Heart right ventricle (tissue), 16 donors: ENCODE results near the gene FTO. TPM values are rescaled to one million over a fixed set of nuclear protein-coding genes. Genes with fewer than 3 reads are reported as not detected.

Experiments used
- ATAC-seq, 8 donors: fragments of 200-7000 bp; cut with Tn5 transposase; one replicate each; pipeline ENCODE4 v1.9.1; 2020; ENCODE audit warnings: mild to moderate bottlenecking in 8 of 8, moderate library complexity in 8 of 8, moderate number of reproducible peaks in 1 of 8
- DNase-seq, 2 donors: peaks; one replicate each; pipeline ENCODE4 v3.0.0-alpha.2; 2020
- H3K27ac ChIP-seq, 10 donors: fragments of 200-600 bp; sonication (generic) in 2 of 10; one replicate each; pipeline versions ENCODE4 v1.5.0 to v1.8.0; 2020 to 2022; ENCODE audit warnings: mild to moderate bottlenecking in 3 of 10
- H3K27me3 ChIP-seq, 7 donors: fragments of 200-600 bp; one replicate each; pipeline ENCODE4 v1.8.0; 2021 to 2022; ENCODE audit warnings: mild to moderate bottlenecking in 2 of 7
- H3K36me3 ChIP-seq, 9 donors: fragments of 200-600 bp; sonication (generic) in 1 of 9; one replicate each; pipeline versions ENCODE4 v1.5.0 to v1.8.0; 2020 to 2022; ENCODE audit warnings: mild to moderate bottlenecking in 2 of 9
- H3K4me1 ChIP-seq, 9 donors: fragments of 200-600 bp; sonication (generic) in 1 of 9; one replicate each; pipeline versions ENCODE4 v1.5.0 to v1.8.0; 2020 to 2022; ENCODE audit warnings: mild to moderate bottlenecking in 4 of 9
- H3K4me3 ChIP-seq, 10 donors: fragments of 200-600 bp; sonication (generic) in 2 of 10; one replicate each; pipeline versions ENCODE4 v1.5.0 to v1.8.0; 2020 to 2022; ENCODE audit warnings: mild to moderate bottlenecking in 7 of 10, moderate library complexity in 2 of 10
- H3K9me3 ChIP-seq, 11 donors: fragments of 200-600 bp in 10 of 11; sonication (generic) in 2 of 11; one replicate each; pipeline versions ENCODE4 v1.5.0 to v1.8.0; 2013 to 2022; ENCODE audit warnings: mild to moderate bottlenecking in 2 of 11, control low read depth in 1 of 11, moderate library complexity in 1 of 11
- CTCF ChIP-seq, 9 donors: fragments of 200-600 bp; sonication (generic) in 2 of 9; IDR thresholded peaks; one replicate each; pipeline versions ENCODE4 v1.5.0 to v1.8.0; 2021 to 2022; ENCODE audit warnings: antibody characterized with exemption in 9 of 9, mild to moderate bottlenecking in 5 of 9, moderate library complexity in 1 of 9
- WGBS, 2 donors: extraction: QIAGEN DNeasy Blood & Tissue Kit; methylation state at CpG; one replicate each; pipeline ENCODE4 v1.1.7; 2013; ENCODE audit warnings: inconsistent platforms in 1 of 2; 5-methylcytosine and 5-hydroxymethylcytosine counted together
- intact Hi-C, 10 donors: fragments of 100-400 bp; cut with DNase I; formaldehyde crosslinking; loops; one replicate each; pipeline versions ENCODE4 v1.11.1 to v1.14.2; 2022
- polyA plus RNA-seq, 2 donors: library from polyadenylated mRNA; stranded (reverse); fragments of 200-250 nt; gene quantifications; one replicate each; pipeline ENCODE4 v1.2.3, GENCODE V29; 2013
- total RNA-seq, 10 donors: library from RNA; stranded (reverse); fragmentation: NEBNext Ultra II Directional in 3 of 10; extraction: Animal tissue kit (Norgen Biotek cat#: 25700) in 3 of 10; gene quantifications; one replicate each; pipeline versions ENCODE4 v1.2.1 to v1.2.4, GENCODE V29; 2021 to 2023
- donor health status: Arrhythmogenic right ventricular cardiomyopathy.
- donor health status: ischemic (EF 13 %, LVEDD 7.1; RV severe dilation, severe dysfunction).
- donor health status: healthy with polysubstance abuse.
- donor health status: DM: no; HTN: yes; CAD: no.
- donor health status: DM: no; HTN: no; CAD: no.
- donor health status: ischemic (EF 25% LVEDD 6.9; RV normal size, moderate dysfunction).
- donor health status: ischemic (EF 25% LVEDD 5.7; RV mildly dilated, moderate dysfunction).
- donor health status: healthy.
- donor health status: DM: yes; HTN: yes; CAD: no.
- donor health status: Ischemic cardiomyopathy.
- donor health status: ischemic (EF 35%, LVEDD 5.7; RV mildly dilated, moderate dysfunction).
- donor health status: nonischemic (EF 11% LVEDD 7.7; RV severe dilation, severe dysfunction).
- donor health status: DM: yes; HTN: yes; CAD: no.
- donor health status: PGD.
- donor health status: ischemic (EF 29% LVEDD 5.4; RV normal size, mild dysfunction).
- donor health status: nonischemic (EF 23%, LVEDD 6.1; RV moderate dilation, normal function).

Gene FTO
- total and polyA plus RNA-seq, 12 donors: 8.5 to 103 (median 90.0) TPM

DNA sequence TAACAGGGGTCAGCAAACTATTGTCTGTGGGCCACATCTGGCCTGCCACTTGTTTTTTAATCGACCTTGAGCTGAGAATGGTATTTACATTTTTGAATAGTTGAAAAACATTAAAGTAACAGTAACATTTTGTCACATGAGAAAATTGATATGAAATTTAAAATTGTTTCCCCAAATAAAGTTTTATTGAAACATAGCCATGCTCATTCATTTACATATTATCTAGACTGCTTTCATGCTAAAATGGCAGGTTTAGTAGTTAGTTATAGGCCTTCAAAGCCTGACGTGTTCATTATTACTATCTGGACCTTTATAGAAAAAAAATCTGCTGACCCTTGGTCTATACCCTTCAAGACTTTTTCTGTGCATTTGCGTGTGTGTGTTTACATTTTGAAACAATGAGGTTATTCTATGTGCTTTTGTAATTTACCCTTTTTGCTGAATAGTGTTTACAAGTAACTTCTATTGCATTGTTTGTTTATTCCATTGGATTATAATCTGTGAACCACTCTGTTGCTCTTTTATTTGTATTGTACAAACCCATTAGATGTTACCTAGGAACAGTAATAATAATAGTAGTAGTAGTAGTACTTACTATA, 37.1 kb downstream of the FTO start:
- H3K36me3 ChIP-seq: no peaks in the 10 kb centered on the region
- intact Hi-C loops: no loop called here
- no peak for TF ChIP-seq CTCF (IDR thresholded peaks at IDR 0.05)
- no peaks in the 10 kb centered on the region for H3K27me3 ChIP-seq
- H3K9me3 ChIP-seq: no peaks in the 10 kb centered on the region
- no peak overlapping the region for H3K4me3 ChIP-seq
- ATAC-seq (no peak), DNase-seq (no peak)
- peaks cover 0 to 42% (median 27%) of the 10 kb centered on the region in 9 donors for H3K4me1 ChIP-seq
- WGBS, 2 donors: 76 to 81% methylated on average over 3 of the region's 3 CpGs
- H3K27ac ChIP-seq: no peak overlapping the region

DNA sequence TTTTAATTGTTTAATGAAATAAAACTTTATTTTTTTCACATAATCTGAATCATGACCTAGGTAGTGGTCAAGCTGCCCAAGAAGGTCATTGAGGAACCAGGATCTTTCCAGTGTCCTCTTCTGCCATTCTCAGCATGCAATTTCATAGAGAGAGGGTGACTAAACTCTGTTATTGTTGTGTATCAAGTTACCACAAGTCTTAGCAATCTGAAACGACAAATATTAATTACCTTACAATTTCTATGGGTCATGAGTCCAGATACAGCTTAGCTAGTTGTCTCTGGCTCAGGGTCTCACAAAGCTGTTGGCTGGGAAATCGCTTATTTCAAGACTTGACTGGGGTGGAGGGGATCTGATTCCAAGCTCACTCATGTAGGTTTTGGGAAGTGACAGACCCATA, 37.6 kb downstream of the FTO start:
- ATAC-seq (no peak), DNase-seq (no peak)
- no peak for TF ChIP-seq CTCF (IDR thresholded peaks at IDR 0.05)
- intact Hi-C loops: no loop called here
- Histone ChIP-seq H3K36me3 (no peaks in the 10 kb centered on the region), H3K27ac (no peak overlapping the region), H3K27me3 (no peaks in the 10 kb centered on the region), H3K4me3 (no peak overlapping the region), H3K9me3 (no peaks in the 10 kb centered on the region), H3K4me1 (peaks cover 0 to 47% (median 27%) of the 10 kb centered on the region in 9 donors)
- WGBS, 2 donors: 94 to 98% methylated on average over 2 of the region's 2 CpGs

GRCh38 chr16:53743149-53743566, 39.2 kb downstream of the FTO start:
- TF ChIP-seq CTCF (IDR thresholded peaks at IDR 0.05): peak in 7 of 9 donors; percentile 40 to 63 (median 52)
- WGBS, 2 donors: 71 to 77% methylated on average over 3 of the region's 3 CpGs

GRCh38 chr16:53744449-53744848, 40.5 kb downstream of the FTO start:
- intact Hi-C loops: no loop called here
- no peak for DNase-seq
- ATAC-seq: no peak
- no peak for TF ChIP-seq CTCF (IDR thresholded peaks at IDR 0.05)
- Histone ChIP-seq H3K36me3 (no peaks in the 10 kb centered on the region), H3K27me3 (no peaks in the 10 kb centered on the region), H3K4me3 (no peak overlapping the region), H3K4me1 (peaks cover 0 to 48% (median 27%) of the 10 kb centered on the region in 9 donors), H3K9me3 (peaks cover 0 to 12% (median 0%) of the 10 kb centered on the region in 11 donors), H3K27ac (no peak overlapping the region)
- WGBS, 2 donors: 54% methylated on average over 3 of the region's 3 CpGs

More at GRCh38 chr16:53743149-53743566, 39.2 kb downstream of the FTO start:
- Histone ChIP-seq H3K27me3 (no peaks in the 10 kb centered on the region), H3K27ac (no peak overlapping the region), H3K4me1 (peaks cover 0 to 48% (median 27%) of the 10 kb centered on the region in 9 donors), H3K4me3 (no peak overlapping the region), H3K36me3 (no peaks in the 10 kb centered on the region), H3K9me3 (peaks cover 0 to 9% (median 0%) of the 10 kb centered on the region in 11 donors)
- no peak for DNase-seq
- intact Hi-C loops: no loop called here
- no peak for ATAC-seq
